SU-DHL-6 (cell line): ENCODE measurements around the gene COL23A1.
"Not testable (repeated sequence)": the region's sequence is repeated elsewhere in the genome, so short reads cannot be mapped to it uniquely, and the experiment has no call there.

Experiments used
- H2AFZ ChIP-seq: fragments of 200-600 bp; sonication (generic); 2 replicates; pipeline ENCODE4 v1.6.1; 2014; ENCODE audit warnings: low read depth, mild to moderate bottlenecking, moderate library complexity, mixed read lengths, antibody characterized with exemption, low read length; ENCODE audit not compliant: severe bottlenecking
- H3F3A ChIP-seq: fragments of 200-600 bp; shearing (Covaris generic); 2 replicates; pipeline ENCODE4 v1.6.0; 2016; ENCODE audit warnings: antibody characterized with exemption, mild to moderate bottlenecking; ENCODE audit not compliant: insufficient read depth
- H3K27ac ChIP-seq: fragments of 200-600 bp; sonication (generic); 2 replicates; pipeline ENCODE4 v1.5.1; 2016; ENCODE audit warnings: low read depth, mild to moderate bottlenecking, low read length, moderate library complexity, mixed read lengths
- H3K27me3 ChIP-seq: fragments of 200-600 bp; sonication (generic), shearing (Covaris generic); 2 replicates; pipeline ENCODE4 v1.6.0; 2014; ENCODE audit warnings: mild to moderate bottlenecking, low read length
- H3K36me3 ChIP-seq: fragments of 200-600 bp; sonication (generic); 2 replicates; pipeline ENCODE4 v1.6.1; 2014; ENCODE audit warnings: mild to moderate bottlenecking, low read length, mixed read lengths
- H3K4me2 ChIP-seq: fragments of 300-600, 200-600 bp; shearing (Covaris generic), sonication (generic); 2 replicates; pipeline ENCODE4 v1.6.0; 2014; ENCODE audit warnings: low read length, low read depth, mild to moderate bottlenecking; ENCODE audit not compliant: poor library complexity, severe bottlenecking
- H3K4me3 ChIP-seq: fragments of 200-600 bp; sonication (generic); 2 replicates; pipeline ENCODE4 v1.5.1; 2014; ENCODE audit warnings: antibody characterized with exemption, low read length, mild to moderate bottlenecking, mixed read lengths; ENCODE audit not compliant: insufficient read depth, poor library complexity, severe bottlenecking
- H3K79me2 ChIP-seq: fragments of 200-600 bp; sonication (generic); 2 replicates; pipeline ENCODE4 v1.6.1; 2014; ENCODE audit warnings: mild to moderate bottlenecking, low read length, moderate library complexity; ENCODE audit not compliant: insufficient read depth
- H3K9ac ChIP-seq: fragments of 200-600 bp; sonication (generic); 2 replicates; pipeline ENCODE4 v1.7.0; 2014; ENCODE audit warnings: mild to moderate bottlenecking, low read length
- H3K9me2 ChIP-seq: fragments of 200-600 bp; sonication (generic); replicated peaks from 2 replicates; pipeline ENCODE4 v1.6.1; 2014; ENCODE audit warnings: low read length; ENCODE audit not compliant: insufficient read depth
- H3K9me3 ChIP-seq: fragments of 200-600 bp; sonication (generic); 2 replicates; pipeline ENCODE4 v1.6.1; 2014; ENCODE audit warnings: low read length, mixed read lengths; ENCODE audit not compliant: insufficient read depth
- H4K20me1 ChIP-seq: fragments of 200-600 bp; sonication (generic); 2 replicates; pipeline ENCODE4 v1.6.1; 2014; ENCODE audit warnings: low read depth, mild to moderate bottlenecking, antibody characterized with exemption, low read length, moderate library complexity, mixed read lengths
- EZH2phosphoT487 ChIP-seq: fragments of 200-600 bp; sonication (generic), shearing (Covaris generic); conservative IDR thresholded peaks from 2 replicates; pipeline ENCODE4 v1.6.1; 2018; ENCODE audit warnings: mild to moderate bottlenecking, antibody characterized with exemption, low read length, moderate library complexity, mixed read lengths
- TF ChIP-seq, protein P1 (sequence below): fragments of 200-600 bp; sonication (generic); IDR thresholded peaks from one replicate; pipeline ENCODE4 v1.5.1; 2017; ENCODE audit warnings: antibody characterized with exemption, mild to moderate bottlenecking, low read length, moderate library complexity; ENCODE audit not compliant: insufficient read depth, poor library complexity, severe bottlenecking

The COL23A1 gene

DNA sequence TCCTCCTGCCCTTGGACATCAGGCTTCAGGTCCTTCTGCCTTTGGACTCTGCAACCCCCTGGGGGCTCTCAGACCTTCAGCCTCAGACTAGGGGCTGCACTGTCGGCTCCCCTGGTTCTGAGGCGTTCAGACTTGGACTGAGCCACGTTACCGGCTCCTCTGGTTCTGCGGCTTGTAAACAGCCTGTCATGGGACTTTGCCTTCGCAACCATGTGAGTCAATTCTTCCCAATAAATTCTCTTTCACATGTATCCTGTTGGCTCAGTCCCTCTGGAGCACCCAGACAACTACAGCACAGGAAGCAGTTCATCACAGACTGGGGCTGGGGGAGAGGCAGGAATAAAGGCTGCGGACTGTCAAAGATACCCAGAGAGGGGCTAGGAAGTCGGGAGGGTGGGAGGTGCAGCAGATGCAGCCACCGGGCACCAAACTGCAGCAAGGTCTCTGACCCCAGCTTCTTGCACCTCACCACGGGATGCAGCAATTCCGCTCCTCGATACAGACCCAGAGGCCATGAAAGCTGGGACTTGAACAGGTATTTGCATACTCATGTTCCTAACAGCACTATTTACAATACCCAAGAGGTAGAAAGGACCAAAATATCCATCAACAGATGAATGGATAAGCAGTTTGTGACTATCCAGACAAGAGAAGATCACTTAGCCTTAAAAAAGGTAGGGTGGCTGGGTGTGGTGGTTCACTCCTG lies 100.8 kb downstream of the COL23A1 start:
- H3K9me3 ChIP-seq = no peaks in the 10 kb centered on the region
- H3K9me2 ChIP-seq = no peaks in the 10 kb centered on the region
- H3K27me3 ChIP-seq = no peaks in the 10 kb centered on the region
- H3K79me2 ChIP-seq = no peaks in the 10 kb centered on the region
- no peaks in the 10 kb centered on the region for H4K20me1 ChIP-seq
- TF ChIP-seq EZH2phosphoT487 = no peak
- TF ChIP-seq, protein P1, sequence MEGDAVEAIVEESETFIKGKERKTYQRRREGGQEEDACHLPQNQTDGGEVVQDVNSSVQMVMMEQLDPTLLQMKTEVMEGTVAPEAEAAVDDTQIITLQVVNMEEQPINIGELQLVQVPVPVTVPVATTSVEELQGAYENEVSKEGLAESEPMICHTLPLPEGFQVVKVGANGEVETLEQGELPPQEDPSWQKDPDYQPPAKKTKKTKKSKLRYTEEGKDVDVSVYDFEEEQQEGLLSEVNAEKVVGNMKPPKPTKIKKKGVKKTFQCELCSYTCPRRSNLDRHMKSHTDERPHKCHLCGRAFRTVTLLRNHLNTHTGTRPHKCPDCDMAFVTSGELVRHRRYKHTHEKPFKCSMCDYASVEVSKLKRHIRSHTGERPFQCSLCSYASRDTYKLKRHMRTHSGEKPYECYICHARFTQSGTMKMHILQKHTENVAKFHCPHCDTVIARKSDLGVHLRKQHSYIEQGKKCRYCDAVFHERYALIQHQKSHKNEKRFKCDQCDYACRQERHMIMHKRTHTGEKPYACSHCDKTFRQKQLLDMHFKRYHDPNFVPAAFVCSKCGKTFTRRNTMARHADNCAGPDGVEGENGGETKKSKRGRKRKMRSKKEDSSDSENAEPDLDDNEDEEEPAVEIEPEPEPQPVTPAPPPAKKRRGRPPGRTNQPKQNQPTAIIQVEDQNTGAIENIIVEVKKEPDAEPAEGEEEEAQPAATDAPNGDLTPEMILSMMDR = no peak
- H3K27ac ChIP-seq = no peak overlapping the region
- H3K4me3 ChIP-seq = no peak overlapping the region
- no peak overlapping the region for H3K4me2 ChIP-seq
- H3F3A ChIP-seq = no peaks in the 10 kb centered on the region
- no peaks in the 10 kb centered on the region for H3K36me3 ChIP-seq
- no peak overlapping the region for H2AFZ ChIP-seq
- no peak overlapping the region for H3K9ac ChIP-seq

DNA sequence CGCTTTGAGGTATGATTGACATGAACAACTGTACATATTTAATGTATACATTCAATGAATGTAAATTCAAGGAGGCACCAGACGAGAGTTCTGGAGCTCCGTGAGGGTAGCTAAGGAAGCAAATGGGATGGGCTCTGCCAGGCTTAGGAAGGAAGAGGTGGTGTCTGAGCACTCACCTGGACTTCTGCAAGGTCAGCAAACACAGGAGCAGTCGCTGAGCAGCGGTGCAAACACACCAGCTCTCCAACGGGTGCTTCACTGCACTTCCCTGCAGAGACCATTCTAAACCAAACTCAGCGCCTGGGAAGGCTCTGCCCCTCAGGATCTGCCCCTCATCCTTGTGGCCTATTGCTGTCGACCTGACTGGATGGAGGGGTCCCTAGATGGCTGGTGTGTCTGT lies 101.5 kb downstream of the COL23A1 start:
- H3K9me2 ChIP-seq = no peaks in the 10 kb centered on the region
- H3K36me3 ChIP-seq = no peaks in the 10 kb centered on the region
- no peak overlapping the region for H3K4me3 ChIP-seq
- H3K27me3 ChIP-seq = no peaks in the 10 kb centered on the region
- H3F3A ChIP-seq = no peaks in the 10 kb centered on the region
- H3K27ac ChIP-seq = no peak overlapping the region
- no peak overlapping the region for H3K4me2 ChIP-seq
- no peaks in the 10 kb centered on the region for H3K79me2 ChIP-seq
- H4K20me1 ChIP-seq = no peaks in the 10 kb centered on the region
- no peaks in the 10 kb centered on the region for H3K9me3 ChIP-seq
- no peak overlapping the region for H3K9ac ChIP-seq
- H2AFZ ChIP-seq = no peak overlapping the region
- TF ChIP-seq, protein P1 = no peak
- no peak for TF ChIP-seq EZH2phosphoT487

DNA sequence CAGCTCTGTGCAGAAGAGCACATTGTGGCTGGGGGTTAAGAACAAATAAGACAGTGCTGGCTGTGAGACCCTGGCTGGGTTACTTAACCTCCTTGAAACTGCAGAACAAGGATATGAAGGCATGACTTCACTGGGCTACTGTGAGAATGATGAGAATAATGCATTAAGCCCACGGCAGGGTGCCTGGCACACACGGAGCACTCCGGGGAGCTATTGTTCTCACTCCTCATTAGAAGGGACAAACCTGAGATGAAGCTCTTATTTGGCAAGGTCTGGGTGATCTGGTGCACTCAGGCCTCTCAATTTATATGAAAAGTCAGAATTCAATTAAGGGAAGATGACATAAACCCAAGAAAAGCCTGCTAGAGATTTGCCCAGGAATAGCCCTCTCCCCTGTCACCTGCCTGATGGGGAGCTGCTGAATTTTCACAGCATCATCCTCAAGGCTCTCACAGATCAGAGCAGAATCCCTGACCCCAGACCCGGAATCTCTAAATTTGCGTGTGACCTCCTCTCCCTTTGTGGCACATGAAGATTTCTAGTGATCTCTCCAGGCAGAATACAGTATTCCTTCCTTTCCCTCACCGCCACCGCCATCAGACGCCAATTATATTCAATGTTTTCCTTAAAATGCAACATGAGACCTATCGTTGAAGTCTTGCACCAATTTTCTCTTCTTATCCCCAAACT lies 102.1 kb downstream of the COL23A1 start:
- no peaks in the 10 kb centered on the region for H3F3A ChIP-seq
- no peaks in the 10 kb centered on the region for H3K9me3 ChIP-seq
- H3K9ac ChIP-seq = no peak overlapping the region
- no peaks in the 10 kb centered on the region for H3K79me2 ChIP-seq
- H3K4me2 ChIP-seq = no peak overlapping the region
- no peak overlapping the region for H3K4me3 ChIP-seq
- no peak overlapping the region for H2AFZ ChIP-seq
- H4K20me1 ChIP-seq = no peaks in the 10 kb centered on the region
- H3K9me2 ChIP-seq = no peaks in the 10 kb centered on the region
- TF ChIP-seq EZH2phosphoT487 = no peak
- H3K27me3 ChIP-seq = no peaks in the 10 kb centered on the region
- H3K27ac ChIP-seq = no peak overlapping the region
- H3K36me3 ChIP-seq = no peaks in the 10 kb centered on the region

GRCh38 chr5:178486878-178487512 lies 103.2 kb downstream of the COL23A1 start:
- not testable (repeated sequence) for H3K4me3 ChIP-seq, H3K79me2 ChIP-seq, H4K20me1 ChIP-seq, H3K36me3 ChIP-seq, H3K4me2 ChIP-seq, H3K9ac ChIP-seq, H3K27ac ChIP-seq, H3F3A ChIP-seq, H2AFZ ChIP-seq, H3K27me3 ChIP-seq, H3K9me2 ChIP-seq, H3K9me3 ChIP-seq
